ENCODE measurements around the gene LIF.

DNA sequence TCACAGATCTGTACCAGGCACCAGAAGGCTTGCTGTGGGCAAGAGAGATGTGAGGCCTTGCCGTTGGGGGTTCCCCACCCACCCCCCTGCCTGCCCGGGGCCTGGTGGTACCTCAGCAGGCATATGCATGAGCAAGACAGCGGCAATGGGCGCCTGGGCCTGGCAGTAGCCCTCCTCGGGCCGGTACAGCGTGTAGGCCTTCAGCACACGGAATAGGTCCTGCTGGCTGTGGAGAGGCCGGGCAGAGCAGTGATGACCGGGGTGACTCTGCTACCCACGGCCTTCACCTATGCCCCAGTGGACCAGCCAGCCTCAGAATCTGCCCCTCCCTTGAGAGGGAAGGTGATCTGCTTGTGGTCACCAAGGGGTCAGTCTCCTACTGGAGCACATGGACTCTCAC is 48.3 kb upstream of the LIF start:
- TF ChIP-seq POLR2A (IDR thresholded peaks at IDR 0.05) (no peak), POLR2AphosphoS5 (IDR thresholded peaks at IDR 0.05) (no peak)
